Measurements from ENCODE around the gene TICAM2.
A peak's percentile ranks its signal among the peaks of the same experiment; 100 is the strongest.

Gene TICAM2

DNA sequence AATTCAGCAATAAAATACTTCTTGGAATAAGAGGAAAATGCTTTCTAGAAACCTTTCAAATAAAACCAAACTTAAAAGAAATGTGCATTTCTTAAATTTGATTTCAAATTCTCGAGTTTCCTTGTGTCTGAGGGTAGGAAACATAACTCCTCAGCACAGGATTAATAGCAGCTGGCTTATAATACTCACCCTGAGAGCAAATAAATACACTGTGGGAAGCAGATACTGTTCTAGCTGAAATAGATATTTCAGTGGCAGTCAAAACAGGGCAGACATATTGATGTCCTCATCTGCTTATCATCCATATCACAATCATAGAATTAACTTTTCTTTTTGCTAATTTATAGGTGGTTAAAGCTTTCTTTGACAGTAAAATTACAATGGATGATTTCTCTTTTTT, 33.6 kb downstream of the TICAM2 start:
- DNase-seq (ENCODE audit: low spot score) = no peak

GRCh38 chr5:115565233-115565632, 37.0 kb downstream of the TICAM2 start:
- DNase-seq (ENCODE audit: low spot score) = no peak

- no peak for DNase-seq (ENCODE audit: low spot score)
Observed at GRCh38 chr5:115561176-115561575, 41.1 kb downstream of the TICAM2 start.

- no peak for DNase-seq (ENCODE audit: low spot score)
Observed at GRCh38 chr5:115559524-115559923, 42.8 kb downstream of the TICAM2 start.

- DNase-seq (ENCODE audit: low spot score) = no peak
Observed at GRCh38 chr5:115558388-115558956, 43.8 kb downstream of the TICAM2 start.

DNA sequence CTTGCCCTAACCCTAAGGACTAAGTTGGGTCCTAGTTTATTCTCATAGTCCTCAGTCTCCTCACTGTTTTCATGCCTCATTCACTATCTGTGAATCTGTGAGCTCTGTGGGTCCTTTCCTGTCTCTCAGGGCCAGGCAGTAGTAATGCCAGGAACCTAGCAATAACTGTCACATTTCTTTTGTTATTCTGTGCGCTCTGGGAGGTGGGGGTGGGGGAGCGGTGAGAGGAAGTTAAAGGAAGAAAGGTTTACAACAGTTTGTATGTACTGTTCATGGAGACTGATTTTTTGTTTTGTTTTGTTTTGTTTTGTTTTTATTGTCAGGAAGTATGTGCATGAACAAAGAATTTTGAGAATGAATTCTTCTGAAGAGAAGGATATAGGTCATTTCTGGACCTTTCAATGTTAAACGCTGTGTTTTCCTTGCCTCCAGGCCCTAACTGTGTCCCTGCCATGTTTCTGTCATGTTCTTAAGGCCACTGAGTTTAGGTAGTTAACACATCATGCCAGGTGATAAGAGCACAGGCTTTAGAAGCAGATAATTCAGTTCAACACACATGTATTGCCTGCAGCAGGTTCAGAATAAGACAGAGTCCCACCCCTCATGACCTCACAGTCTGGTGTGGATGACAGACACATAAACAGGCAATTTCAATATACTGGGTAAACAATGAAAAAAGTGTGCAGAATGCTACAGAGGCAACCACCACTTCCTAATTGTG, 44.5 kb downstream of the TICAM2 start:
- DNase-seq (ENCODE audit: low spot score) = no peak

DNA sequence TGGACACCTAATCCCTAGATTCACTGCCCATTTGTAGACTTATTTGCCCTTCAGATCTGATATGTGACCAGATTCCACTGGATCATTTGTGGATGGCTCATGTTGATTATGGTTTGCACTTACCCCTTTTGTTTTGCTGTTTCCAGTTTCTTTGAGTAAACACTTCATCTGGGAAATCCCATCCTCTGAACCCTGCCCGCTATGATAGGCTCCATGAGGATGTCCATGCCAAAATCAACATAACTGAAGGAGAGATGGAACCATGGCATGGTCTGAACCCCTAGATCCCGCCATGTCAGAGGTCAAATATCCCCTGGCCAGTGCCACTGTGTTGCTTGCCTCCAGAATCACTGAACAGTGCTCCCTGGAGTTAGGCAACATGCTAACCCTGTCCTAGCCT, 46.0 kb downstream of the TICAM2 start:
- no peak for DNase-seq (ENCODE audit: low spot score)

DNA sequence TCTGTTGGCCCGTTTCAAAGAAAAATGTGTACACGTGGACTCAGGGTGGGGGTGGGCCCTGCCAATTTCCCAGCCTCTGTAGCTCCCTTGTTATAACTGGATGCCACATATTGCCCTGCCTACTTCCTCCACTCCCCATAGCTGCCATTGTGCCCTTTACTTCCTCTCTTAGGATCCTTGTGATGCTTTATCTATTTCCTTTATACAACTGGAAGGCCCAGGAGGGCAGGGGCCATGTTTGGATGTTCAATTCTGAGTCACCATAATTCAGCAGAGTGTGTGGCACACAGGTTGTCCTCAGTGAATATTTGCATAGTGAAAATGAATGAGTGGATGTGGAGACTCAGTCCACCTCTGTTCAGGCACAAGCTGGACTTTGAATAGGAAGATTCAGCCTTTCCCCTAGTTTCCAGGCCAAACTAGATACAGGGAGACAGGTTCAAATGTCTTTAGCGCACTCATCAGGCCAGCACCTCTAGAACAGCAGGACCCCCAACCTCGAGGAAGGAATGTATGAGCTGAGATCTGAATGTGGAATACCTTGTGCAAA, 47.1 kb downstream of the TICAM2 start:
- DNase-seq (ENCODE audit: low spot score) = no peak

- DNase-seq (ENCODE audit: low spot score) = no peak
Observed at GRCh38 chr5:115553082-115553481, 49.2 kb downstream of the TICAM2 start.

DNA sequence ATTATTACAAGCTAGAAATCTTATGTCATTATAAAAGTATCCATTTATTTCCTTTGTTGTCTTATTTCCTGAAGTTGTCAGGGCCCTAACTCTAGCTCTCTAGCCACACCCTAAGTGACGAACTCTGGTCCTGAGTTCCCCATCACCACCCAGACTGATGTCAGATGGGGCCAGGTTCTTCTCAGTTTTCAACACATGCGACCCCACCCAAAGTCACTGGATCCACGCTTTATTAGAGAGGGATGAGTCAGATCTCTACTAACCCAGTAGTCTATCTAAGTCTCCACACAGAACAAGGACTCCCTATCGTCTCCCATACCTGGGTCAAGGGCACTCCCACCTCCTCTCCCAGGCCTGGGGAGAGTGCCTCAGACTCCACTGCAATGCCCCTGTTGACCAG, 50.9 kb downstream of the TICAM2 start:
- no peak for DNase-seq (ENCODE audit: low spot score)

DNA sequence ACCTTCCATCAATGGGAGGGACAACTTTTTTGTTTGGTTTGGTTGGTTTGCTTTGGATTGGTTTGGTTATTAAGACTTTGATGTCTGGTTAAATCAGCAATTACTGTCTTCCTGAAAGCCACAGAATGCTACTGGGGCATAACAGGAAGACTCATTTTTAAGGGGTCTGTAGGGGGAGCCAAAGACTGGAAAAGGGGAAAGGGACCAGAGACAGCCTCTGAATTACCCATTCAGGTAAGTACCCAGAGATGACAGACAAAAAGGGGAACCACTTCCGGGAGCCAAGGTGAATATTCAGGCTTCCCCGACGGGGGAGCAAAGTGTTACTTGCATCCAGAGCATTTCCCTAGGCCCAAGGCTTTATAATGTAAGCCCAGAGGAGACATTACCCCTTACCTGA, 53.1 kb downstream of the TICAM2 start:
- DNase-seq (ENCODE audit: low spot score) = peak; percentile 44

GRCh38 chr5:115548683-115549082, 53.6 kb downstream of the TICAM2 start:
- DNase-seq (ENCODE audit: low spot score) = no peak

DNA sequence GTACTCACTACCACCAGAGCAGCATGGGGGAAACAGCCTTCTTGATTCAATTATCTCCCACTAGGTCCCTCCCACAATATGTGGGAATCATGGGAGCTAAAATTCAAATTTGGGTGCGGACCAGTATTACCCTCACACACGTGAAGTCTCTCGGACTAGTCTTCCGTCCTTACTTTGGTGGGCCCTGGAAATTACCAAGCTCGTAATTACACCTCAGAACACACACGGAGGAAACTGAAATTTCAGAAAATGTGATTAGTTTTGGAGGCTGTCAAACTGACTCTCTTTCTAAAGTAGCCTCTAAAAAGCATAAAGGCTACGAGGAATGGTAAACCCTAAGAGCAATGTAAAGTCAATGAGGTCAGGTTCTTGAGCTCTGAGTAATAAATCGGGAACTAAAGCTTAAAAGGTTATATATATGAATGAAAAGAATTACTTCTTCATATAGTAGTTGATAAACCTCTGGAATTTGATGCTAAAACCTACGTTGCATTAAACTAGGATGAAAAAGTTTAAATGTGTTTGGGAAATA, 56.9 kb downstream of the TICAM2 start:
- DNase-seq (ENCODE audit: low spot score) = no peak

GRCh38 chr5:115544436-115545350, 57.6 kb downstream of the TICAM2 start, which contains the start of gene FEM1C:
TSS of gene FEM1C (minus strand) at chr5:115544775. CDS start at chr5:115543493, 1,282 bp downstream.
- DNase-seq (ENCODE audit: low spot score) = peak; percentile 95

- DNase-seq (ENCODE audit: low spot score) = peak; percentile 78
Observed at GRCh38 chr5:115544043-115544435, 58.2 kb downstream of the TICAM2 start.

- peak; percentile 31 for DNase-seq (ENCODE audit: low spot score)
Observed at GRCh38 chr5:115543365-115544042, 58.8 kb downstream of the TICAM2 start.

- peak; percentile 35 for DNase-seq (ENCODE audit: low spot score)
Observed at GRCh38 chr5:115542651-115543364, 59.5 kb downstream of the TICAM2 start.

GRCh38 chr5:115542086-115542485, 60.2 kb downstream of the TICAM2 start:
- DNase-seq (ENCODE audit: low spot score) = peak; percentile 41

GRCh38 chr5:115541611-115542010, 60.7 kb downstream of the TICAM2 start:
- DNase-seq (ENCODE audit: low spot score) = peak; percentile 31

DNA sequence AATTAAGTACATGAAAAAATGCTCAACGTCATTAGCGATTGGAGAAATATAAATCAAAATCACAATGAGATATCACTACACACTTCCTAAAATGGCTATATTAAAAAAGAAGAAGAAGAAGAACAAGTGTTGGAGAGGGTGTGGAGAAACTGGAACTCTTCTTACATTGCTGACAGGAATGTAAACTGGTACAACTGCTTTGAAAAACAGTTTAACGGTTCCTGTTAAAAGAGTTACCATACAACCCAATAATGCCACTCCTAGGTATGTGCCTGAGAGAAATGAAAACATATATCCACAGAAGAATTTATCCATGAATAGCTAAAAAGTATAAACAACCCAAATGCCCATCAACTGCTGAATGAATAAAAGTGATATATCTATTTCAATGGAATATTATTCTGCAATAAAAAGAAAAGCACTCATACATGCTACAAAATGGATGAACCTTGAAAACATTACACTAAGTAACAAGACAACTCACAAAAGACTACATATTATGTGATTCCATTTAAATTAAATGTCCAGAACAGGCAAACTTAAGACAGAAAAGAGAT, 66.7 kb downstream of the TICAM2 start:
- DNase-seq (ENCODE audit: low spot score) = no peak

DNA sequence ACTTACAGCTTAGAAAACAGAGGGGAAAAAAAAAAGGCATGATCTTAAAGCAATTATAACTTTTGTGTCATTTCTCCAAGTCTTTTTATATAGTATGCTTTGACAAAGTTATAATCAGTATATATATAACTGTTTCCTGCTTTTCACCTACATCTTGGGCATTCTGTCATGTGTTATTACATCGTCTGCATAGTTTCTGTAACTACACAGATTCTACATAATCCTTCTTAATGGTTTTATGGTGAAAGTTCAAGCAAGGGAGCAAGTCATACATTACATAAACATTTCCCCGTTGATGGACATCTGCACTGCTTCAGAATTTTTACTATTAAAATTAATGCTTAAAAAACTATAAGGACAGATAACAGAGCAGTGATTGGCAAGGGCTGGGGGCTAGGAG, 69.8 kb downstream of the TICAM2 start:
- DNase-seq (ENCODE audit: low spot score) = no peak

All from NAMALWA (cell line).